Epithelial cell of proximal tubule (primary cell): Measurements from ENCODE around the gene RMND5A. TPM values are rescaled to one million over a fixed set of nuclear protein-coding genes. Genes with fewer than 3 reads are reported as not detected.
A peak's percentile ranks its signal among the peaks of the same experiment; 100 is the strongest.

Source experiments
- DNase-seq: peaks from one replicate; pipeline ENCODE4 v3.0.0-alpha.2; 2011; ENCODE audit warnings: low read depth
- H3K4me3 ChIP-seq: 2 replicates; pipeline ENCODE4 v1.5.1; 2011; ENCODE audit warnings: low read depth, mild to moderate bottlenecking, low read length
- total RNA-seq: library from RNA; depleted of rRNA; stranded (reverse); fragments of >200 nt; gene quantifications from 2 replicates; pipeline ENCODE4 v1.2.3, GENCODE V29; 2015
- TF ChIP-seq, protein P1 (sequence below): conservative IDR thresholded peaks from 2 replicates; pipeline ENCODE4 v1.5.1; 2012; ENCODE audit warnings: low read depth, mild to moderate bottlenecking, low read length

Gene RMND5A
- total RNA-seq, 1 donor from 2014 or later = 20.5 TPM

DNA sequence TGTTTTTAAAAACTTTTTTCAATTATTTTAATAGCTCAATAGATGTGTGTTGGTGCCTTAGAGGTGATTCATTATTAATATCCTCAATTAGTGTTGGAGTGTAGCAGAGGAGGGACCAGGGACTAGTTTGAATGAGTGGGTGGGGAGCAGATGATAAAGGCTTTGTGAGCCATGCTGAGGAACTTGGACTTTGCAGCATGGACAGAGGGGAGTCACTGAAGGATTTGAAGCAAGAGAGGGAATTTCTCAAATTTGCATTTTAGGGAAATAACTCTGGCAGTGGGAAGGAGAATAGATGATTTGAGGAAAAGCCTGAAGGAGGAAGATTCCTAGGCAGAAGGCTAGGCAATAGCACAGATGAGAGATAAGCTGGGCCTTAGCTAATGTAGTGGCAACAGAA is 42.3 kb upstream of the RMND5A start:
- no peak overlapping the region for H3K4me3 ChIP-seq
- DNase-seq = no peak
- TF ChIP-seq, protein P1, sequence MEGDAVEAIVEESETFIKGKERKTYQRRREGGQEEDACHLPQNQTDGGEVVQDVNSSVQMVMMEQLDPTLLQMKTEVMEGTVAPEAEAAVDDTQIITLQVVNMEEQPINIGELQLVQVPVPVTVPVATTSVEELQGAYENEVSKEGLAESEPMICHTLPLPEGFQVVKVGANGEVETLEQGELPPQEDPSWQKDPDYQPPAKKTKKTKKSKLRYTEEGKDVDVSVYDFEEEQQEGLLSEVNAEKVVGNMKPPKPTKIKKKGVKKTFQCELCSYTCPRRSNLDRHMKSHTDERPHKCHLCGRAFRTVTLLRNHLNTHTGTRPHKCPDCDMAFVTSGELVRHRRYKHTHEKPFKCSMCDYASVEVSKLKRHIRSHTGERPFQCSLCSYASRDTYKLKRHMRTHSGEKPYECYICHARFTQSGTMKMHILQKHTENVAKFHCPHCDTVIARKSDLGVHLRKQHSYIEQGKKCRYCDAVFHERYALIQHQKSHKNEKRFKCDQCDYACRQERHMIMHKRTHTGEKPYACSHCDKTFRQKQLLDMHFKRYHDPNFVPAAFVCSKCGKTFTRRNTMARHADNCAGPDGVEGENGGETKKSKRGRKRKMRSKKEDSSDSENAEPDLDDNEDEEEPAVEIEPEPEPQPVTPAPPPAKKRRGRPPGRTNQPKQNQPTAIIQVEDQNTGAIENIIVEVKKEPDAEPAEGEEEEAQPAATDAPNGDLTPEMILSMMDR = no peak

DNA sequence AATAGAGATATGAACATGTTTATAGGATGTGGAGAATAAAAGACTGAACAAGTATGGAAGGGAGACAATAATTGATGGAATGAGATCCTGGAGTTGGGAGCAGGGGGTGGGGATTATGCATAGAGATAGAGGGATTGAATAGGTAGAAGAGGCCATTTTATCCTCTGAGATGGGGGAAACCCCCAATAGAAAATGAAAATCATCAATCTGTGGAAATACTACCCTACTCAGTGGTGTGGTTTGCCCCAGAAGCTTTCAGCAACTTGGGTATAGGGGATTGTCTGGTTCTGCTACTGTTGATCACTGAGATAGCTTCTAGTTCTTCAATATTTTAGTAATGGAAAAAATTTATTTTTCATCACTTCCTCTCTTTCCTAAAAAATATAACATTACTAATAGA is 41.1 kb upstream of the RMND5A start:
- TF ChIP-seq, protein P1 = no peak
- no peak overlapping the region for H3K4me3 ChIP-seq
- DNase-seq = no peak

DNA sequence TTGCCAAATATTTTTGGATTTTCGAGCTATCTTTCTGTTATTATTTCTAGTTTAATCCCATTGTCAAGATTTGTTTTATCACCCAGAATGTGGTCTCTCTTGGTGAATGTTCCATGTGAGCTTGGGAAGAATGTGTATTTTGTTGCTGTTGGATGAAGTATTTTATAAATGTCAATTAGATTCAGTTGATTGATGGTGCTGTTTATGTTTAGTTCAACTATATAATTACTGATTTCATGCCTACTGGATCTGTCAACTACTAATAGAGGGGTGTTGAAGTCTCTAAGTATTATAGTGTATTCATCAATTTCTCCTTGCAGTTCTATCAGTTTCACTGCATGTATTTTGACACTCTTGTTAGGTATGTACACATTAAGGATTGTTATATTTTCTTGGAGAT is 34.7 kb upstream of the RMND5A start:
- H3K4me3 ChIP-seq = no peak overlapping the region
- DNase-seq = no peak
- TF ChIP-seq, protein P1 = no peak

DNA sequence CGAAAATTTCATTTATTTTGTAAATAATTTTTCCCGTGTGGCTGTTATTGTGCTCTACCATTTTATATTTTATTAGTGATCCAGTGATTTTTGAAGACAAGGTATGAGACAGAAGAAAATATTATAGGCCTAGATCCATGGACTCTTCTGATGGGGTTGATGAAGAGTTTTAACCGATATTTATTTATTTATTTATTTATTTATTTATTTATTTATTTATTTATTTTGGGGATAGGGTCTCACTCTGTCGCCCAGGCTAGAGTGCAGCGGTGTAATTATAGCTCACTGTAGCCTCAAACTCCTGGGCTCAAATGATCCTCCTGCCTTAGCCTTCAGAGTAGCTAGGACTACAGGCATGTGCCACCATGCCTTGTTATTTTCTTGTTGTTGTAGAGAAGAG is 33.6 kb upstream of the RMND5A start:
- TF ChIP-seq, protein P1 = no peak
- no peak overlapping the region for H3K4me3 ChIP-seq

DNA sequence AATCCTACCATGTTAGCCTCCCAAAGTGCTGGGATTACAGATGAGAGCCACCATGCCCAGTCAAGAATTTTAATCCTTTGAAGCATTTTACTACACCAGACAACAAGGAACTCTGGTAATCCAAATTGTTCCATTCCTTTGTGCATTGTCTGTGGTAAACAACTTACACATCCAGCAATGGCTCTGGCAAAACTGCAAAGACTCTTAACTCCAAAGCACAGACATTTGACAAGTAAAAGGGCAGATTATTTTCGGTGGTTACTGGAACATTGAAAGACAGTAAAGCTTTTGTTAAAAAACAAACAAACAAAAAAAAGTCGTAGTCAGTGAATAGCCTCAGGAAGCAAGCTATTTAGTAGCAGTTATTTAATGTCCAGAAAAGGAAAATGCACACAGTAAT is 33.2 kb upstream of the RMND5A start:
- H3K4me3 ChIP-seq = no peak overlapping the region
- TF ChIP-seq, protein P1 = no peak
- no peak for DNase-seq

More for the DNA sequence above, 33.6 kb upstream of the RMND5A start:
- no peak for DNase-seq

DNA sequence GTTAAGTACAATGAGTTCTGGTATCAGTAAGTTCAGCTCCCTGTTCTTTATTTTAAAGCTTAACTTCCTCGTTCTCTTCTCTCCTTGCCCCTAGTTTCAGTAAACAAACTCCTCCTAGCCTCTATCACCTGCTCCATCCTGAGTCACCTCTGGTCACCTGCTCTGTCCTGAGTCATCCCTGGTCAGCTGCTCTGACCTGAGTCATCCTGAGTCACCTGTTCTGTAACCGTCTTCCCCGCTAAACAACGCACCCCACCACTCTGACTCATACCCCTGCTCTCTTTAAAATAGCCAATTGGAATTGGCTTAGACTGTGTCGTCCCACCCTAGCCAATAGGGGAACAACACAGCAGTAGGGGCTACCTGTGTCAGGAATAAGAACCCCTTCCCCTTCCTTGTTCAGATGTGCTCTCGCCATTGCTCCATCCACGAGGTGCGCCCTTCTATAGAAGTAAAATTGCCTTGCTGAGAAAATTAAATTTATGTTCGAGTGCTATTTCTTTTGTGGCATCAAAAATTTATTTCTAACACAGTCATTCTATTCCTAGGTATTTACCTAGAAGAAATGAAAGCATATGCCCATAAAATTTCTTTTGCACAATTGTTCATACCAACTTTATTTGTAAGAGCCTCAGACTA is 24.9 kb upstream of the RMND5A start:
- H3K4me3 ChIP-seq = no peak overlapping the region
- TF ChIP-seq, protein P1 = no peak
- peak; percentile 63 for DNase-seq

DNA sequence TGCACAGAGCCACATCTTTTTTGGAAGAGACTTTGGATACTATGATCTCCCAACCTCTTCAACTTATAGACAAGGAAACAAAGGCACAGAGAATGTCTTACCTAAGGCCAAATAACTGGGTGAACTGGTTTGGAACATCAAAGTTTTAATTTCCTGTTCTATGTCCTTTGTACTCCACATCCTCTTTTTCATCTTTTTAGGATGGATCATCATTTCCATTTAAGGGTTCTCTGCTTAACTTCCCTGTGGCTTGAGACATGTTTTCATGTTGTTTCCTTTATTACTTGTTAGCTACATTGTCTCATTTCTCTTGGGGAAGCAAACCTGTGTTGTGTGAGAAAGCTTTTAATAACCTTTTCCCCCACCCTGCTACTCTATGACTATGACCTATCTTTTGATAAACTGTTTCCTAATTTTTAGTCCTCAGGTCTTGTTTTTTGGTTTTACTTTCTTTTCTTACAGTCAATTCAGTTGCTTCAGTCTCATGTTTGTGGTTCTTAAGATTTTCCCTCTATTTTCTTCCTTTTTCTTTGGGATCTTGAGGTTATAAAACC is 22.5 kb upstream of the RMND5A start:
- no peak overlapping the region for H3K4me3 ChIP-seq
- DNase-seq = no peak
- TF ChIP-seq, protein P1 = no peak
